ENCODE measurements around the gene RINL.

Gene RINL

GRCh38 chr19:38910488-38910887 lies 32.4 kb upstream of the RINL start:
- TF ChIP-seq ZFX (IDR thresholded peaks at IDR 0.05; ENCODE audit: borderline replicate concordance) (no peak), CTCF (IDR thresholded peaks at IDR 0.05) (no peak)
- H3K27ac ChIP-seq, result no peak overlapping the region

- TF ChIP-seq CTCF (IDR thresholded peaks at IDR 0.05), result no peak
- no peak for TF ChIP-seq ZFX (IDR thresholded peaks at IDR 0.05; ENCODE audit: borderline replicate concordance)
- no peak overlapping the region for H3K27ac ChIP-seq
Measured at GRCh38 chr19:38908911-38909310, 30.8 kb upstream of the RINL start.

- TF ChIP-seq ZFX (IDR thresholded peaks at IDR 0.05; ENCODE audit: borderline replicate concordance) (no peak), CTCF (IDR thresholded peaks at IDR 0.05) (no peak)
- H3K27ac ChIP-seq, result no peak overlapping the region
Measured at GRCh38 chr19:38907670-38908069, 29.6 kb upstream of the RINL start.

DNA sequence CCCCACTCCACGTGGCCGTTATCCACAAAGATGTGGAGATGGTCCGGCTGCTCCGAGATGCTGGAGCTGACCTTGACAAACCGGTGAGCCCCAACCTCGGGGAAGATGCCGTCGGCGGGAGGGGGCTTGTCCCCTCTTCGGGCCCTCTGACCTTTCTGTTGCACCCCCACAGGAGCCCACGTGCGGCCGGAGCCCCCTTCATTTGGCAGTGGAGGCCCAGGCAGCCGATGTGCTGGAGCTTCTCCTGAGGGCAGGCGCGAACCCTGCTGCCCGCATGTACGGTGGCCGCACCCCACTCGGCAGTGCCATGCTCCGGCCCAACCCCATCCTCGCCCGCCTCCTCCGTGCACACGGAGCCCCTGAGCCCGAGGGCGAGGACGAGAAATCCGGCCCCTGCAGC lies 29.2 kb upstream of the RINL start:
- no peak for TF ChIP-seq CTCF (IDR thresholded peaks at IDR 0.05)
- no peak for TF ChIP-seq ZFX (IDR thresholded peaks at IDR 0.05; ENCODE audit: borderline replicate concordance)
- H3K27ac ChIP-seq, result no peak overlapping the region

DNA sequence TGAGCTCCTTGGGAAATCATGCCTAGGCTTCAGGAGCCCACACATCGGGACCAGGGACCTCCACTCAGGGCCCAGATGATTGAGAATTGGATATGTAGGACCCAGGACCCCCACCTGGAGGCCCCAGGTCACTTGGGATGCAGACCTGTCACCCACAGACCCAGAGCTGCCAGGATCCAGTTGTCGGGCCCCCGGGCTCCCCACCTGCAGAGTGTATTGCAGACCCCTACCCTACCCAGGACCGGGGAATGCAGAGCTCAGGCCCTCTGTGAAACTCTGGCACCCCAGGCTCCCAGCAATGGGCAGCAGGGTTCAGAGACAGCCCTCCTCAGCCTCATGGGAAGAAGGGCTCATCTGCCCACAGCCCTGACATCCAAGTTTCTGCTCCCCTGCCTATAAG lies 27.5 kb upstream of the RINL start:
- H3K27ac ChIP-seq, result no peak overlapping the region
- no peak for TF ChIP-seq ZFX (IDR thresholded peaks at IDR 0.05; ENCODE audit: borderline replicate concordance)
- TF ChIP-seq CTCF (IDR thresholded peaks at IDR 0.05), result no peak

- no peak overlapping the region for H3K27ac ChIP-seq
- TF ChIP-seq ZFX (IDR thresholded peaks at IDR 0.05; ENCODE audit: borderline replicate concordance) (no peak), CTCF (IDR thresholded peaks at IDR 0.05) (no peak)
Measured at GRCh38 chr19:38904581-38905539, 26.8 kb upstream of the RINL start.

DNA sequence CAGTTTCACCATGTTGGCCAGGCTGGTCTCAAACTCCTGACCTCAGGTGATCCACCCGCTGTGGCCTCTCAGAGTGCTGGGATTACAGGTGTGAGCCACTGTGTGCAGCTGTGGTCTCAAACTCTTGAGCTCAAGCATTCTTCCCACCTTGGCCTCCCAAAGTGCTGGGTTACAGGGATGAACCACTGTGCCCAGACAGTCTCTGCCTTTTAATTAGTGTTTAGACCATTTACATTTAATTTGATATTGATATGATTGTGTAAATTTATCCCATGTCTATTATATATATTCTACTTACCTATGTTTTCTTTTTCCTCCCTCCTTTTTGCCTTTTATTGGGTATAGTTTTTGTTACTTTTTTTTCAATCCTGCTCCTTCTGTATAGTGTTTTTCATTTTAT lies 23.6 kb upstream of the RINL start:
- no peak for TF ChIP-seq ZFX (IDR thresholded peaks at IDR 0.05; ENCODE audit: borderline replicate concordance)
- TF ChIP-seq CTCF (IDR thresholded peaks at IDR 0.05), result no peak
- no peak overlapping the region for H3K27ac ChIP-seq

Data from 22Rv1 (cell line).